Colonic mucosa (tissue), 4 donors: ENCODE results near the gene CAPN2. TPM values are rescaled to one million over a fixed set of nuclear protein-coding genes. Genes with fewer than 3 reads are reported as not detected.
"Not testable (repeated sequence)": the region's sequence is repeated elsewhere in the genome, so short reads cannot be mapped to it uniquely, and the experiment has no call there.

Experiments
- DNase-seq: peaks from one replicate; pipeline ENCODE4 v3.0.0-alpha.2; 2020
- H3K27ac ChIP-seq: fragments of 200-600 bp; one replicate; pipeline ENCODE4 v1.8.0; 2021
- H3K27me3 ChIP-seq: fragments of 200-600 bp; one replicate; pipeline ENCODE4 v1.8.0; 2021
- H3K36me3 ChIP-seq: fragments of 200-600 bp; one replicate; pipeline ENCODE4 v1.8.0; 2021
- H3K4me1 ChIP-seq: fragments of 200-600 bp; one replicate; pipeline ENCODE4 v1.8.0; 2021; ENCODE audit warnings: mild to moderate bottlenecking
- H3K4me3 ChIP-seq: fragments of 200-600 bp; one replicate; pipeline ENCODE4 v1.8.0; 2021
- H3K9ac ChIP-seq, 2 donors: one replicate each; pipeline ENCODE4 v1.7.0; 2013; ENCODE audit warnings: control low read depth in 2 of 2, low read depth in 2 of 2, low read length in 2 of 2
- H3K9me3 ChIP-seq: fragments of 200-600 bp; one replicate; pipeline ENCODE4 v1.8.0; 2021
- CTCF ChIP-seq: fragments of 200-600 bp; IDR thresholded peaks from one replicate; pipeline ENCODE4 v1.8.0; 2022; ENCODE audit warnings: antibody characterized with exemption, mild to moderate bottlenecking
- intact Hi-C: fragments of 100-400 bp; cut with DNase I; formaldehyde crosslinking; loops from one replicate; pipeline ENCODE4 v1.14.1; 2022
- total RNA-seq, 2 donors: library from RNA; stranded (reverse); fragmentation: NEBNext Ultra II Directional in 1 of 2; extraction: Animal tissue kit (Norgen Biotek cat#: 25700) in 1 of 2; gene quantifications; one replicate each; pipeline ENCODE4 v1.2.1, GENCODE V29; 2021
- donor health status: healthy.
- donor health status: DM: no; HTN: no; CAD: no.
- donor health status: DM: no; HTN: no; CAD: no.

CAPN2 gene
- total RNA-seq, 2 donors from 2014 or later: 197 to 323 TPM

GRCh38 chr1:223811634-223812101 lies 99.3 kb downstream of the CAPN2 start:
- Histone ChIP-seq H3K36me3 (no peaks in the 10 kb centered on the region), H3K9ac (no peak overlapping the region), H3K27ac (no peak overlapping the region), H3K9me3 (no peaks in the 10 kb centered on the region), H3K4me1 (no peaks in the 10 kb centered on the region), H3K4me3 (no peak overlapping the region), H3K27me3 (no peaks in the 10 kb centered on the region)
- no peak for TF ChIP-seq CTCF
- intact Hi-C loops: no loop called here
- no peak for DNase-seq

- no peak overlapping the region for H3K4me3 ChIP-seq
- H3K9ac ChIP-seq: no peak overlapping the region
- TF ChIP-seq CTCF: no peak
- no peak for DNase-seq
- no peaks in the 10 kb centered on the region for H3K36me3 ChIP-seq
- H3K4me1 ChIP-seq: no peaks in the 10 kb centered on the region
- no peak overlapping the region for H3K27ac ChIP-seq
- H3K27me3 ChIP-seq: no peaks in the 10 kb centered on the region
- no peaks in the 10 kb centered on the region for H3K9me3 ChIP-seq
- intact Hi-C loops: no loop called here
Measured at GRCh38 chr1:223813645-223814044, 101.3 kb downstream of the CAPN2 start.

GRCh38 chr1:223815020-223815853 lies 102.9 kb downstream of the CAPN2 start:
- intact Hi-C loops: no loop called here
- no peaks in the 10 kb centered on the region for H3K27me3 ChIP-seq
- no peaks in the 10 kb centered on the region for H3K9me3 ChIP-seq
- no peak for TF ChIP-seq CTCF
- no peaks in the 10 kb centered on the region for H3K36me3 ChIP-seq
- no peak overlapping the region for H3K9ac ChIP-seq
- no peak overlapping the region for H3K4me3 ChIP-seq
- no peak overlapping the region for H3K27ac ChIP-seq
- H3K4me1 ChIP-seq: no peaks in the 10 kb centered on the region
- DNase-seq: no peak

- no peaks in the 10 kb centered on the region for H3K4me1 ChIP-seq
- no peak overlapping the region for H3K27ac ChIP-seq
- H3K9ac ChIP-seq: no peak overlapping the region
- no peak for DNase-seq
- no peaks in the 10 kb centered on the region for H3K9me3 ChIP-seq
- no peaks in the 10 kb centered on the region for H3K36me3 ChIP-seq
- intact Hi-C loops: no loop called here
- TF ChIP-seq CTCF: no peak
- H3K27me3 ChIP-seq: no peaks in the 10 kb centered on the region
- H3K4me3 ChIP-seq: no peak overlapping the region
Measured at GRCh38 chr1:223815865-223816264, 103.5 kb downstream of the CAPN2 start.

- H3K9ac ChIP-seq, H3K9me3 ChIP-seq, DNase-seq, H3K27ac ChIP-seq, H3K36me3 ChIP-seq, H3K4me3 ChIP-seq, H3K4me1 ChIP-seq, intact Hi-C loops, H3K27me3 ChIP-seq: not testable (repeated sequence)
Measured at GRCh38 chr1:223817265-223817664, 104.9 kb downstream of the CAPN2 start.
